ENCODE data around the gene PDCD4.

PDCD4 gene

GRCh38 chr10:110919971-110920881, 48.5 kb downstream of the PDCD4 start:
- Histone ChIP-seq H3K9me3 (replicated peaks; ENCODE audit: insufficient read depth, low read length) (no peaks in the 10 kb centered on the region), H3K4me3 (ENCODE audit: low read length) (peak overlapping the region; percentile 97), H3K4me1 (ENCODE audit: low read length) (peaks cover 14% of the 10 kb centered on the region), H4K20me1 (ENCODE audit: insufficient read depth, low read length) (peaks cover 4% of the 10 kb centered on the region; the same call in 1 of the 2 replicates), H3K27me3 (replicated peaks; ENCODE audit: insufficient read depth, low read length) (no peaks in the 10 kb centered on the region), H3K27ac (ENCODE audit: low read length) (peak overlapping the region; percentile 67), H2AFZ (ENCODE audit: low read length) (peak overlapping the region; percentile 52; the same call in 1 of the 2 replicates), H3F3A (ENCODE audit: insufficient read depth, low read length) (peaks cover 29% of the 10 kb centered on the region), H3K4me2 (ENCODE audit: low read depth, low read length) (peak overlapping the region; percentile 81), H3K36me3 (replicated peaks; ENCODE audit: insufficient read depth, low read length) (no peaks in the 10 kb centered on the region), H3K9me2 (replicated peaks; ENCODE audit: insufficient read depth, low read length) (no peaks in the 10 kb centered on the region), H3K9ac (ENCODE audit: low read length) (peak overlapping the region; percentile 86), H3K79me2 (ENCODE audit: low read length) (peaks cover 72% of the 10 kb centered on the region)
- DNase-seq: peak; percentile 61
- TF ChIP-seq EZH2phosphoT487 (IDR thresholded peaks at IDR 0.05; ENCODE audit: low read length) (no peak), CTCF (IDR thresholded peaks at IDR 0.05; ENCODE audit: low read length) (no peak), EZH2 (optimal IDR thresholded peaks at IDR 0.05; ENCODE audit: low read depth, low read length) (no peak)

- no peak for DNase-seq
- Histone ChIP-seq H3K36me3 (replicated peaks; ENCODE audit: insufficient read depth, low read length) (no peaks in the 10 kb centered on the region), H3K79me2 (ENCODE audit: low read length) (peaks cover 90% of the 10 kb centered on the region), H3K4me2 (ENCODE audit: low read depth, low read length) (peak overlapping the region; percentile 9; the same call in 1 of the 2 replicates), H3K4me3 (ENCODE audit: low read length) (no peak overlapping the region), H3K9me2 (replicated peaks; ENCODE audit: insufficient read depth, low read length) (no peaks in the 10 kb centered on the region), H2AFZ (ENCODE audit: low read length) (no peak overlapping the region), H3K27ac (ENCODE audit: low read length) (no peak overlapping the region), H3K9me3 (replicated peaks; ENCODE audit: insufficient read depth, low read length) (no peaks in the 10 kb centered on the region), H3F3A (ENCODE audit: insufficient read depth, low read length) (peaks cover 17% of the 10 kb centered on the region), H3K27me3 (replicated peaks; ENCODE audit: insufficient read depth, low read length) (no peaks in the 10 kb centered on the region), H3K4me1 (ENCODE audit: low read length) (peaks cover 10% of the 10 kb centered on the region), H3K9ac (ENCODE audit: low read length) (no peak overlapping the region), H4K20me1 (ENCODE audit: insufficient read depth, low read length) (peaks cover 7% of the 10 kb centered on the region; the same call in 1 of the 2 replicates)
- TF ChIP-seq CTCF (IDR thresholded peaks at IDR 0.05; ENCODE audit: low read length) (no peak), EZH2phosphoT487 (IDR thresholded peaks at IDR 0.05; ENCODE audit: low read length) (no peak)
These were observed 52.2 kb downstream of the PDCD4 start for GRCh38 chr10:110923856-110924493.

- Histone ChIP-seq H3K27ac (ENCODE audit: low read length) (no peak overlapping the region), H4K20me1 (ENCODE audit: insufficient read depth, low read length) (peaks cover 17% of the 10 kb centered on the region; the same call in 1 of the 2 replicates), H3K27me3 (replicated peaks; ENCODE audit: insufficient read depth, low read length) (no peaks in the 10 kb centered on the region), H2AFZ (ENCODE audit: low read length) (no peak overlapping the region), H3K4me1 (ENCODE audit: low read length) (peaks cover 10% of the 10 kb centered on the region), H3K9me2 (replicated peaks; ENCODE audit: insufficient read depth, low read length) (no peaks in the 10 kb centered on the region), H3F3A (ENCODE audit: insufficient read depth, low read length) (0 out of 2 replicates have a peak, but pooled peaks cover 5% of the 10 kb centered on the region), H3K9me3 (replicated peaks; ENCODE audit: insufficient read depth, low read length) (no peaks in the 10 kb centered on the region), H3K9ac (ENCODE audit: low read length) (no peak overlapping the region), H3K4me2 (ENCODE audit: low read depth, low read length) (no peak overlapping the region), H3K36me3 (replicated peaks; ENCODE audit: insufficient read depth, low read length) (no peaks in the 10 kb centered on the region), H3K79me2 (ENCODE audit: low read length) (peaks cover 98% of the 10 kb centered on the region), H3K4me3 (ENCODE audit: low read length) (no peak overlapping the region)
- DNase-seq: no peak
- no peak for TF ChIP-seq CTCF (IDR thresholded peaks at IDR 0.05; ENCODE audit: low read length)
- TF ChIP-seq EZH2 (optimal IDR thresholded peaks at IDR 0.05; ENCODE audit: low read depth, low read length): no peak
These were observed 55.7 kb downstream of the PDCD4 start for GRCh38 chr10:110927461-110927860.

Measured in MM.1S (cell line).